NCI-H187 treated with DMSO at 0.1 percent for 48 hours (cell line): ENCODE data around the gene GSE1.

Experiments used
- DNase-seq: peaks from one replicate; lab custom pipeline; 2025; lab: John Stamatoyannopoulos, UW

The GSE1 gene

GRCh38 chr16:85635545-85636140, 22.5 kb downstream of the GSE1 start:
- DNase-seq: no peak

GRCh38 chr16:85636234-85636812, 23.2 kb downstream of the GSE1 start:
- DNase-seq: no peak

DNA sequence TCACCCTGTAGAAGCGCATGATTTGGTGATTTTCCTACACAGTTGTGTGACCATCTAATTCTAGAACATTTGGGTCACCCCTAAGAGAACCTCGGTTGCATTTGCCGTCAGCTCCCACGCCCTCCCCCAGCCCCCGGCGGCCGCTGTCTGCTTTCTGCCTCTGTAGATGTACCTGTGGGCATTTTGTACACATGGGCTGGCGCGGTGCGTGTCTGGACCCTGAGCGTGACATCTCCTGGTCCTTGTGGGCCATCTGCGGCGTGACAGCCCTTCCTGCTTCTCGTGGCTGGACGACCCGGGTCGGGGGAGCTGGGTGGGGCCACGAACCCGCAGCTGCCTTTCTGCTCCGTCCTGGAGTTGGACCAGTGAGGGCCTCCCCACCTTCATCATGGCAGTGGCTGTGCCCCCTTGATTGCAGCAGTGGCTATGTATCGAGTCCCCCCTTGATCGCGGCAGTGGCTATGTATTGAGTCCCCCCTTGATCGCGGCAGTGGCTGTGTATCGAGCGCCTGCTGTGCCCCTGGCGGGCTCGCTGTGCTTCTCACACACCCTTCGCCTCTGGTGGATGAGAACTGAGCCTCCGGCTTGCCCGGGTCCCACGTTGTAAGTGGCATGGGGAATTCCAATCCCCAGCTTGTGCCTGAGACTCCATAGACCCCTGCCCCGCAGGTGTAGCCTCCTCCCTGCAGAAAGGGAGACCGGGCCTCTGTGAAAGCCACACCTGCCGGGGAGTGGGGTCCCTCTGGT, 24.1 kb downstream of the GSE1 start:
- DNase-seq: no peak

DNA sequence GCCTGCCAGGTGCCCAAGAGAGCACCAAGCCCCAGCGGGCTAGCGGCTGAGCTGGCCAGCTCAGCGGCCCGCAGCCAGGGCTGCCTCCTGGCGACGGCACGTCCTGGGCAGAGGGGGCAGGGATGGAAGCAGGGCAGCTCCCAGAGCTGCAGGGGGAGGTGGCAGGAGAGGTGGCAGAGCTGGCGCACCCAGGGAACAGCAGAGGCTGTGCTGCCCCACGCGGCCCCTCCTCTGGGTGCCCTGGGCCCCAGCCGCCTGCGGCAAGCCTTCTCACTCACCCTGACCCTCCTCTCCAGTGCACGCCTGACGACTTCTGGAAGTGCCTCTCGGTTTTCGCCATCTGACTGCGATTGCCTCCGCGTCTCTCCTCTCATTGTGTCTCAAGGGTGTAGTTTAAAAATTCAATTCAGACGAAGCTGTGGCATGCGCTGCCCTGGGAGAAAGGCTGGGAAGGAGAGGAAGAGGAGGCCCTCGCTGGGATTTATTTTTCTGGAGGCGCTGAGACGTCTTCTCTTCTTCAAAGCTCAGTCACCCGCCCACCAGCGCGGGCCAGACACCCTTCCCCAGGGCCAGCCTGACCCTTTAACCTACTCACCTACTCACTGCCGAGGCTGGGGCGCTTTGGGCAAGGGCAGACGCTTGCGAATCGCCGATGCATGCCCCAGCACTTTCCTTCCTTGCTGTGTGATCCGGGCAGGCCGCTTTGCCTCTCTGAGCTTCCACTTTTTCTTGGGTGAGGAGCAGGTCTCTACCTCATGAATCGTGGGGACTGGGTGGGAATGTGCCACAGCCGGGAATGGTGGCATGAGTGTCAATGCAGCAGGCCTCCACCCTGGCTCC, 24.9 kb downstream of the GSE1 start:
- no peak for DNase-seq

DNA sequence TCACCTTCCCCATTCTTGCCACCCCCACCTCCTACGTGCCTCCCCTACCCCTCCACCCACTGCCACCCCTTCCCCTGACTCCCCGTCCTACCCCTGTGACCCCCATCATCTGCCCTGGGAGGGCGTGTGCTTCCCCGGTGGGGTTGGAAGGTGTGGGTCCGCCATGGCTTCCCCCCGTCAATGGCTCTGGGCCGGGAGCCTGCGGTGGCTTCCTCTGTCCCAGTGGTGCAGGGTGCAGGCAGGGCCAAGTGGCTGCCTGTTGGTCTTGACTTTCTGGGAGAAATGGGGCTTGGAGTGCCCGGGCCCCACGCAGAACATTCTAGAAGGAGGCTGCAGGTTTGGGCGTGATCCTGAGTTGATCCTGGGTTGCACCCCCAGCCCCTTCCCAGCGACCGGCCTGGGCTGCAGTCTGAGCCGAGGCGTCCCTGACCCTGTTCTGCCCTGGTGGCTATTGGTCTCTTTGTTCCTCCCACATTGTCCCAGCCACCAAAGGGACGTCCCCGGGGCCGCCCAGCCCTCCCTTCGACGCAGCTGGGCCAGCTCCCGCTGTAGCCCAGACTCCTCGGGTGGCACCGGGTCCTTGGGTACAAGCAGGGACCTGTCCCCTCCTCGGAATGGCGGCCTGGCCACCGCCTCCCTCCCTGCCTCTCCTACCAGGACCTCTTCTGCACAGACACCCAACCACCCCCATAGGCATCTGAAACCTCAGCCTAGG, 25.7 kb downstream of the GSE1 start:
- no peak for DNase-seq

GRCh38 chr16:85639529-85640253, 26.6 kb downstream of the GSE1 start:
- no peak for DNase-seq

DNA sequence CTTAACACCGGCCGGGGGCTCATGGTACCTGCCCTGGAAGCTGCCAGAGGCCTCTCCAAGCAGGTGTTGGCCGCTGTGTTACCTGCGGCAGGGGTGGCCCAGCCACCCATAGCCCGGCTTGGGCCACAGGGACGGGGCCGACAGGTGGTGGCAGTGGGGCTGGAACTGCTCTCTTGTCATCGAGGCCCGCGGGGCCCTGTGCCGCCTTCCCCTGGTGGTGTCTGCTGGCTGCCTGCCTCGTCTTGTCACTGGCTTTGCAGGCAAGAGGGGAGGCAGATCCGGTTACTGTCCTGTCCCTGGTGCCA, 27.1 kb downstream of the GSE1 start:
- DNase-seq: no peak

DNA sequence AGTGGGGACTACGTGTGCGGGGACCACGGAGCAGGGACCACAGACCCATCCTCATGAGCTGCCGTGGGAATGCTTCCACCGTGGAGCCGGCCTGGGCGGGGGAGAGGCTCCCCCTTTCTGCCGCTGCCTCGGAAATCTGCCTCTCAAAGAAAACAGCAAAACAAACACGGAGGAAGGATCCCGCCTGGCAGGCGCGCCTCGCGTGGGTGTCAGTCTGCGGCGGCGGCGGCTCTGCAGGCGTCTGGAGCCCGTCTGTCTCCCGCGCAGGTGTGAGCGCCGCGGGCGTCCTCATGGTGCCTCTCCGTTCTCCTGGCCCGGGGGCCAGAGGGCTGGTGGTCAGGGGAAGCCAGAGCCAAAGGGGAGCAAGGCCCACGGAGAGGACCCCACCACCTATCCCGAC, 27.5 kb downstream of the GSE1 start:
- no peak for DNase-seq

GRCh38 chr16:85641305-85641704, 28.2 kb downstream of the GSE1 start:
- DNase-seq: no peak

GRCh38 chr16:85641776-85642176, 28.7 kb downstream of the GSE1 start:
- DNase-seq: no peak

- no peak for DNase-seq
Measured at GRCh38 chr16:85642762-85643358, 29.7 kb downstream of the GSE1 start.

GRCh38 chr16:85643631-85644030, 30.5 kb downstream of the GSE1 start:
- no peak for DNase-seq

- DNase-seq: no peak
Measured at GRCh38 chr16:85644093-85644712, 31.1 kb downstream of the GSE1 start.

DNA sequence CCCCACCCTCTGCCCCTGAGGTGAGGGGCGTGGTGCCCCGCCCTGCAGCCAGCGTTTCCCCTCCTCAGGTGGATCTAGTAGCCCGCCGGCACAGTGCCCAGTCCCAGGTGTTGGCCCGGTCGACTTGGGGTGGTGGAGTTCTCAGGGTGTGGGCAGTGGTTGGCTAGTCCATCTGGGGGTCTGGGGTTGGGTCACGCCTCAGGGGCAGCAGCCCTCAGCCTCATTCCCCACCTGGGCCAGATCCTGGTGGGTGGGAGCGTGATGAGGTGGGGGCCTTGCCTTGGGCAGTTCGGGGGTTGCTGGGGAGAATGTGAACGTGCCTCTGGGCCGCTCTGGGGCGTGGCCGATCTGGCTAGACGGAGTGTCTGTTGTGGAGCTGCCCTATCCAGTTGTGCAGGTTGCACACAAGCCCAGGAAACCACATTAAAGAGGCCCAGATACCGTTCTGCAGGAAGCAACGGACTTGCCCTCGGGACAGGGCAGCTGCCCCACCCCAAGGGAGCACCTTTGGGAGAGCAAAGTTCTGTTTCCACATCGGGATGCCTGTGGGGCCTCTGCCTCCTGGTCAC, 32.0 kb downstream of the GSE1 start:
- no peak for DNase-seq

DNA sequence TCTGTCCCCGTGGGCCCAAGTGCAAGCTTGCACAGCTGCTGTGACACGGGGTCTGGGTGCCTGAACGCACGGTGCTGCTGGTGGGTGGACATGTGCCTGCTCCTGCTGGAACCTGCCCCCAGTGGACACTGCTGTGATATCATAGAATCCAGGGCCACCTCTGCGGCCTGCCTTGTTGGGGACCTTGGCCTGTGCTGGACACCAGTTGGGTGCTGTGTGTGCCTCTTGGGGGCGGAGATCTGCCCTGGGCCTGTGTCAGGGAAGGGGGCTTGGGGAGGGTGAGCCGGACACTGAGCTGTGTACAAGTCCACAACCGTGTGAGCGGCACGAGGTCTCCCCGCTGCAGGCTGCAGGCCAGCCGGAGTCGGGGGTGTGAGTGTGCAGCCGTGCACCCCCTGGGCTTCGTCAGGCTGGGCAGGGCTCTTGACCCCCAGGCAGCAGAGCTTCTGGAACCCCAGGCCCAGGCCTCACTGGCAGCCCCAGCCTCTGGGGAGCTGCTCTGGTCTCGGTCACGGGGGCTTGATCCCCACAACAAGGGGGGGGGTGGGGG, 33.3 kb downstream of the GSE1 start:
- no peak for DNase-seq

DNA sequence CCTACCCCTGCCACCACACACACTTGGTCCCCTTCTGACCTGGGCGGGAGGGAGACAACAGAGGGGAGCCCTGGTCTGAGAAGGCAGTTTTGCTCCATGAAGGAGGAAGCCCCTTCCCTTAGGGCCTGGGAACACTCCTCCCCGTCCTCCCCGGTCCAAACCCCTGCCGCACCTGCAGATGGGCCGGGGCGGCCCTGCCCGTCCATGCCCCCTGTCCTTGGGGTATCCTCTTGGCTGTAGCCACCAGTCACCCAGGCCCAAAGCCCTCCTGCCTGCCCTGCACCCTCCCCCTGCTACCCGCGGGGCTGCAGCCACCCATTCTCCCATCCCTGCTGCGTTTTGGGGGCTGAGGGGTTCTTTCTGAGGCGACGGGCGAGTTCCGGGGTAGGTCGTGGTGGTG, 33.9 kb downstream of the GSE1 start:
- DNase-seq: no peak

DNA sequence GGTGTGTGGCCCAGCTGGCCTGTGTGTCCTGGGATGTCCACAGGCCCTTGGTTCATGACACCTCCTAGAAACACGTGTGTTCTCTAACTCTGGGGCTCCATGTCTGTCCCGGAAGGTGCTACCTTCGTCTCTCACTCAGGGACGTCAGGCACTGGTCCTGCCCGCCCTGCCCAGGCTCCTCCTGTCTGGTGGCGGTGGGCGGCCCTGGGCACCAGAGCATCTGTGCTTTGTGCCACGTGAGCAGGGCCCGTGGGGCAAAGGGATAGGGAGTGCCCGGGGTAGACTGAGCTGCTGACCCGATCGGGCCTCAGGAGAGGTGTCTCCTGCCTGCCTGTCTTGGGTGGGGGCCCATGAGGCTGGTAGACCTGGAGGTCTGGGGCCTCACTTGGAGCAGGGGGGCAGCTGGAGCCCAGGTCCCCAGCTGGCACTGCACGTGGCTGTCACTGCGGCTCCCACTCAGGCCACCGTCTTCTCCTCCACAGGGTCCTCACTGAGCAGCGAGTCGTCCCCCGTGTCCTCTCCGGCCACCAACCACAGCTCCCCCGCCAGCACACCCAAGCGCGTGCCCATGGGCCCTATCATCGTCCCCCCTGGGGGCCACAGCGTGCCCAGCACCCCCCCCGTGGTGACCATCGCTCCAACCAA, 35.1 kb downstream of the GSE1 start:
- DNase-seq: no peak

- no peak for DNase-seq
Measured at GRCh38 chr16:85648805-85649204, 35.7 kb downstream of the GSE1 start.

DNA sequence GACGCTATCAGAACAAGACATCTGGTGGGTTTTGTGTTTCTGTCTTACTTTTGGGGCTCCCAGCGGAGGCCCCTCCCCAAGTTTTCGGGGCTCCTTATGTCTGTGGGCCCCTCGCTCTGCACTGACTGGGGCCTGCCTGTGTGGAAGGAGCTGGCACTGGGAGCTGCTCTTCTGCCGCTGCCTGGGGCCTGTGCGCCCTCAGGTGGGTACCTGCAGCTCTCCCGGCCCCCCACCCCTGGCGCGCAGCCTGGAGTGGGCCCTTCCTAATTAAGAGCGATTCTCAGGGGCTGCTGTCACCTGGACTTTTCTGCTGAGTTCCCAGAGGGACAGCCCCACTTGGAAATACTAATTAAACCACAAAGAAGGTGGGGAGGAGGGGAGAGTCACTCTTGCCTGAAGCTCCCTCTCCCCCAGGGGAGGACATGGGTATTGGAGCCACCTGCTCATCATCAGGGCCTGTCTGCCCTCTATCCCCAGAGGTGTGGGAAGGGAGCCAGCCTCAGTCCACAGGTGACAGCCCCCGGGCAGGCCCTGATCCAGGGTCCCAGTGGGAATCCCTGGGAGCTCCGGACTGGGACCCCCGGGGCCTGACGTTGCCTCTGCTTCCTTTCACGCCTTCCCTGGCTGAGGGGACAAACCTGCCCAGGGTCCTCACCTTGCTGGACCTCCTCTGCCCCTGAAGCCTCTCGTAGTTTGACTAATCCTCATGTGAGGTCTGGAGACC, 36.5 kb downstream of the GSE1 start:
- peak; percentile 73 for DNase-seq
